ENCODE measurements around the gene PRICKLE4. TPM values are rescaled to one million over a fixed set of nuclear protein-coding genes. Genes with fewer than 3 reads are reported as not detected.

PRICKLE4 gene
- total RNA-seq, 2 experiments from 2014 or later = not detected

DNA sequence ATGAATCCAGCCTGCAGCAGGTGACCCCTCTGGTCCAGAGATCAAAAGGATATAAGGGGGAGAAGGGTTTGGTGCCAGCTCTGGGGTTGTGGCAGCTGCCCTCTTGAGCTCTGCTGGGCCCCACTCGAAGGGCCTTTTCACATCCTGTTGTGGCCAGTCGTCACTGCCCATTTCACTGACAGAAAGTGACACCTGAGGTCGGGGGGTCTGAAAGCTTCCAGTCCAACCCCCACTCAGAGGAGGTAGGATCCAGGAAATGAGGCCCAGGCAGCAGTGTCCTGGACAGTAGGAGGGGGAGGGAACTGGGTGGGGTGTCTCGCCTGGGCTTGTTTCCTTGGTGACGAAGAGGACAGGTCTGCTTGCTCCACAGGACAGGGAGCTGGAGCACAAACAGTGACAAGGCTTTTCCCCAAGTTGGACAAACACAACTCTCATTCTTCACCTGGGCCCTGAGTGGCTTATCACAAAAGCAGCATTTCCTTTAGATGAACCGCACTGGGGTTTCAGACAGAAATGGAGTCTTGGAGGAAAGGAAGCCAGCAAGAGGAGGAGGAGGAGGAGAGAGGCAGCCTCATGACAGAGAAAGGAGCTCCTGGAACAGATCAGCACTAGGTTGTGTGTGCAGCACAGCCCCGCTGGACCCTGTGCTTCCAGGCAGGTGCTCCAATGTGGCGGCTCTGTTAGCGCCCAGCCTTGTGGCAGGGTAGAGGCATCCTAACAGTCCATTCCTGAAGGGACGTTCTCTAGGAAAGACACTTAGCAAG lies 11.9 kb upstream of the PRICKLE4 start:
- Mint-ChIP-seq H3K4me3 (no peak overlapping the region), H3K4me1 (peaks cover 12% of the 10 kb centered on the region), H3K27ac (no peak overlapping the region), H3K9me3 (no peaks in the 10 kb centered on the region), H3K36me3 (ENCODE audit: low read depth) (peaks cover 9% of the 10 kb centered on the region), H3K27me3 (no peaks in the 10 kb centered on the region)
- ChIA-PET CTCF (interaction anchor here (1.0 kb wide), 1 partner anchor 85 kb away, joined by 3 read pairs; no protein-coding TSS in a partner anchor), POLR2A (no interaction called here)
- DNase-seq = no peak

DNA sequence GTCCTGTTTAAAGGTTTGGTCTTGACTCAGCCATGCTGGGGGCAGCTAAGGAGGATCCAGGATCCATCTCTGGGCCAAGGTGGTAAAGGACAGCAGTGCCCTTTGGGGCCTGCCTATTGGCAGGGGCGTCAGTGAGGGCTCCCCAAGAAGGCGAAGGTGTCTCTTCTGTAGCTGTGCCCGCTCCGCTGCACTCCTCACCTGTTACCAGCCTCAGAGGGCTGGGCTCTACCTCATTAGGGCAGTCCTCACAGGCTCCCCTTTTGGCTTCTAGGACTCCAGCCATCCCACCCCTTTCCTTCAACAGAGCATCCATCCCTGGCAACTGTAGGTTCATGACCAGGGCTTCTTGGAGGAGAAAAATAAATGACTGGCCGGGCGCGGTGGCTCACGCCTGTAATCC lies 11.2 kb upstream of the PRICKLE4 start:
- Mint-ChIP-seq H3K27ac (no peak overlapping the region), H3K4me1 (peaks cover 12% of the 10 kb centered on the region), H3K27me3 (no peaks in the 10 kb centered on the region), H3K36me3 (ENCODE audit: low read depth) (peaks cover 9% of the 10 kb centered on the region), H3K9me3 (no peaks in the 10 kb centered on the region), H3K4me3 (no peak overlapping the region)
- DNase-seq = no peak
- ChIA-PET POLR2A (no interaction called here), CTCF (no interaction called here)

DNA sequence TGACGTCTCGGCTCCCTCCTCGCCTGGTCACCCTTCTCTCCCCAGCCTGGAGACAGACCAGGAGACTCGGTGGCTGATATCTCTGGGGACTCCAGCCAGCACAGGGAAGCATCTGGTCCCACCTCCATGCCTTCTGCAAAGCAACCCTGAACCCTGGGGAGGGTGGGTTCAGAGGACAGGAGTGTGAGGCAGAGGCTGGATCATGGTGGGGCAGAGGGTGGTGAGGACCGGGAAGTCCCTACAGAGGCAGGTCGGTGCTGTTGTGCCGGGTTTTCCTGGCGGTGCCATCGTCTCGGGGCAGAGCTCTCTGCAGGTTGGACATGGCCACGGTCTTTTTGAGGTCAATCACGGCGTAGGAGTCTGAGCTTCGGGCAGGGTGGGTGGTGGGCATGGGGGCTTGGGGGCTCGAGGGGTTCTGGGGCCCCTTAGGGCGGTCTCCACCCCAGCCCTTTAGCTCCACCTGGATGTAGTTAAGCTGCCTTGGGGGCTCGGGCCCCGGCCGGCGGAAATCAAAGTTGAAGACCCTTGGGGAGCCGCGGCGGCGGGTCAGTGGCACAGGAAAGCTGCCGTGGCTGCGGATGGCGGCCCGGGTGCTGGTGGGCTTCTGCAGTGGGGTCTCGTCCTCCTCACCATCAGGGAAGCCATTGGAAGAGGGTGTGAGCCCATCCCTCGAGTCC lies 10.1 kb upstream of the PRICKLE4 start:
- Mint-ChIP-seq H3K9me3 (no peaks in the 10 kb centered on the region), H3K27ac (no peak overlapping the region), H3K4me1 (peaks cover 12% of the 10 kb centered on the region), H3K36me3 (ENCODE audit: low read depth) (peaks cover 16% of the 10 kb centered on the region), H3K27me3 (no peaks in the 10 kb centered on the region), H3K4me3 (no peak overlapping the region)
- ChIA-PET CTCF (no interaction called here), POLR2A (no interaction called here)
- no peak for DNase-seq

DNA sequence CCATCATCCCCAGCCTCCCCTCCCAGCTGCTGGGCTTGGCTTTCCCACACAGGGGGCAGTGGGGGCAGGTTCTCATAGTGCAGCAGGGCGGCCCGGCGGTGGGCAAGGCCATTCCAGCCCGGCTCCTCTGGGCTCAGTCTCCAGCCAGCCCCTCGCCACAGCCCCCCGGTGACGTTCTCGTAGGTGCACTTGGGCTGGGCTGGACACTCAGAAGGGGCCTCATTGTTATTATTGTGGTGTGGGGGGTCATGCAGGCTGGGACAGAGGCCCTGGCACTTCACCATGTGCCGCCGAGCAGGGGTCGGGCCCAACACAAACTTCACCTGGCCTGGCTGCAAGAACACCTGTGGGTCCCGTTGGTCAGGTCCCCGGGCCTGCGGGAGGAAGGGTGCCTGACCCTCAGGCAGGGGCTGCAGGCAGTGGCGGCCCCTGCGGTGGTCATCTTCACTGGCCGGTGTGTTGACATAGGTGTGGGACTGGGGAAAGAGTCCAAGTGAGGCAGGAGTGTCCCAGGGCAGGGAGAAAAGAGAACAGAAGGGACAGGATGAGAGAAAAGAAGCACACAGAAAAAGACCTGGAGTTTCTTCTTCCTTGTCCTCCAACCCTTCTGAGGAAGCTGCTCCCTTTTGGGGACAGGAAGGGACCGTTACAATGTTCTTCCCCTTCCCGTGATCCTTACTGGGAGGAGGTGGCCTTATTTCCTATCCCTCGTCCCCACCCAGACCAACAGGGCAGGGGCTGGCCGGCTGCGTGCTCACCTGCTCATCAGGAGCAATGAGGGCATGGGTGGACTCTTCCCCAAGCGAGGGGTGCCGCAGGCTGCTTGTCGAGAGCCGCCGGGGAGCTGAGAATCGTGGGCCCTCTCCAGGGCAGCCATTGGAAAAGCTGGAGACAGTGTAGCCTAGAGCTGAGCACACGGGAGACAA lies 9.3 kb upstream of the PRICKLE4 start:
- Mint-ChIP-seq H3K4me1 (peaks cover 12% of the 10 kb centered on the region), H3K27ac (no peak overlapping the region), H3K9me3 (no peaks in the 10 kb centered on the region), H3K36me3 (ENCODE audit: low read depth) (peaks cover 16% of the 10 kb centered on the region), H3K4me3 (no peak overlapping the region), H3K27me3 (no peaks in the 10 kb centered on the region)
- no peak for DNase-seq
- POLR2A ChIA-PET = no interaction called here
- CTCF ChIA-PET = interaction anchor here (0.8 kb wide), 1 partner anchor 9 kb away, joined by 3 read pairs; no protein-coding TSS in a partner anchor

DNA sequence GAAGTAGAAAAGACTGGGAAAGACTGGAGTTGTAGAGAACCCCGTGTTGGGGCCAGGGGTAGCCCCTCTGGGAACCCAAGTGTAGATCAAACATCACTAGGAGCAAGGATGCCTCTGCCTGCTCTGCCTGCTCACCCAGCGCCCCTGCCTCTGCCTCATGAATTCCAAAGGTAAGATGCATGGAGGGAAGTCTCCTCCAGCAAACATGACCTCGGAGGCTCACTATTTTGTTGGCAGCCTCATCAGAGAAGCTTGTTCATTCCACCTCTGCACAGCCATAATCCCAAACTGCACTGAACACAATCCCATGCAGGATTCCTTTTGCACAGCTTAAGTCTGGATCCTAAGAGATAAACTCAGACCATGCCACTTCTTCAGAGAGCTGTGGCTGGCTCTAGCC lies 5.7 kb upstream of the PRICKLE4 start:
- Mint-ChIP-seq H3K36me3 (ENCODE audit: low read depth) (peaks cover 16% of the 10 kb centered on the region), H3K4me3 (no peak overlapping the region), H3K4me1 (peaks cover 11% of the 10 kb centered on the region), H3K9me3 (no peaks in the 10 kb centered on the region), H3K27me3 (no peaks in the 10 kb centered on the region), H3K27ac (no peak overlapping the region)
- no peak for DNase-seq
- CTCF ChIA-PET = interaction anchor here (0.8 to 1.2 kb wide), 2 partner anchors 11 to 69 kb away, joined by 3 read pairs; no protein-coding TSS in a partner anchor
- POLR2A ChIA-PET = no interaction called here

DNA sequence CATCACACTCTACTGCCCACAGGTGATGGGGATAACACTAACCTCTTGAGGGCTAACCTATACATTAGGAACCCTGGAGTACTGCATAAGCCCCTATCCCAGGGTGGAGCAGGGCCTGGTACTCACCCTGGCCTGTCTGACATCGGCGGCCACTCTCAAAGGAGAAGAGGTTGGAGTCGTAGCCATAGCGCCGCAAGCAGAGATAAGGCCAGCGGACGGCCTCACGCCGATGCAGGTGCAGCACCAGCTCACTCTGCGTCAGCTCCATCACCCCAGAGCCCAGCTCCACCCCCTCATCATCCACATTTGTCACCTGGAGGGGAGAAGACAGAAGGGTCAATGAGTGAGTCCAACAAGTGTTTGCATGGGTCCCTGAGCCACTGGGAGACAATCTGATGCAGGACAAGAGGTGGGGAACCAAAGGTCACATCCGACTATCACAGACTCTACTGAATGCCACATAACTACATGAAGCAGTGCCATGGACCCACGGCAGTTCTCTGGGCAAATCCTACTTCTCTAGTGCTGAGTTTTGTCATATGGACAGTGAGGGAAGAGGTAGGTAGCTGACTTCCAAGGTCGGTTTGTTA lies 5.2 kb upstream of the PRICKLE4 start:
- ChIA-PET POLR2A (interaction anchor here (0.7 kb wide), 1 partner anchor 12 kb away, joined by 3 read pairs; the partner anchor contains the start of gene TOMM6), CTCF (interaction anchor here (0.6 to 1.3 kb wide), 4 partner anchors 8 to 186 kb away, joined by 3 to 4 read pairs (median 4); no protein-coding TSS in a partner anchor)
- no peak overlapping the region for H3K27ac Mint-ChIP-seq
- H3K4me3 Mint-ChIP-seq = no peak overlapping the region
- H3K9me3 Mint-ChIP-seq = no peaks in the 10 kb centered on the region
- peaks cover 16% of the 10 kb centered on the region for H3K36me3 Mint-ChIP-seq (ENCODE audit: low read depth)
- peaks cover 14% of the 10 kb centered on the region for H3K4me1 Mint-ChIP-seq
- no peak for DNase-seq
- H3K27me3 Mint-ChIP-seq = no peaks in the 10 kb centered on the region

DNA sequence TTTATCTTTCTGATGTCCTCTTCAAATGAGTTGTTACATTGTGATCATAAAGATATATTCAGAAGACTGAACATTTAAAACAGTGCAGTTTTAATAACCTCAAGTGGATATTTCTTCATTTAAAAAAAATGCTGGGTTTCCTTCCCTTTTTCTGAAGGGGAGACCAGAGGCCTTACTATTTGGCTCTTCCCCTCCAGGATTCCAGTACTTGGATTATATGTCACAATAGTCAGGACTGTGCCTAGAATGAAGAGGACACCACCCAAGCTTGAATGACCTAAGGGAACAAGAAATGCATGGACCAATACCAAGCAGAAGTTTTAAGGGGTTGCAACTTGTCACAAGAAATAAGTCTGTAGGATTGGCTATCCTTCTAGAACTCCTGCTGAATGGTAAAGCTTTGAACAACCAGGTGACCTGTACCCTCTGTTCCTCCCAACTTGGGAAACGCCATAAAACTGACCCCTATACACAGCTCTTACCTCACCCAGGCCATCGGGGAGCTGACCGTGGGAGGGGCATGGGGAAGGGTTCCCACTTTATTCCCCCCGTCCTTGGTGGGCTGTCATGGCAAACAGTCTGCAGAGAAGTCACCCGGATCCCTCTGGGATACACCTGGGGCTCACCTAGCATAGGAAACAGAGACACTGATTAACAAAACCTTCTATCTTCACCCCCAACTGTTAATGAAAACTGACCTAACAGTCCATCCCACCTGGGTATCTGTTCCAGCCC lies 2.9 kb upstream of the PRICKLE4 start:
- H3K36me3 Mint-ChIP-seq (ENCODE audit: low read depth) = peaks cover 7% of the 10 kb centered on the region
- CTCF ChIA-PET = interaction anchor here (0.7 to 3.1 kb wide), 8 partner anchors 9 to 327 kb away, joined by 3 to 27 read pairs (median 4); partner anchors contain the start of gene TOMM6
- H3K27me3 Mint-ChIP-seq = peaks cover 9% of the 10 kb centered on the region
- POLR2A ChIA-PET = interaction anchor here (1.4 kb wide), 2 partner anchors 9 to 266 kb away, joined by 4 to 7 read pairs; partner anchors contain the start of gene TOMM6
- H3K27ac Mint-ChIP-seq = peak overlapping the region; percentile 55
- DNase-seq = no peak
- H3K4me3 Mint-ChIP-seq = peak overlapping the region; percentile 87
- no peaks in the 10 kb centered on the region for H3K9me3 Mint-ChIP-seq
- peaks cover 23% of the 10 kb centered on the region for H3K4me1 Mint-ChIP-seq

DNA sequence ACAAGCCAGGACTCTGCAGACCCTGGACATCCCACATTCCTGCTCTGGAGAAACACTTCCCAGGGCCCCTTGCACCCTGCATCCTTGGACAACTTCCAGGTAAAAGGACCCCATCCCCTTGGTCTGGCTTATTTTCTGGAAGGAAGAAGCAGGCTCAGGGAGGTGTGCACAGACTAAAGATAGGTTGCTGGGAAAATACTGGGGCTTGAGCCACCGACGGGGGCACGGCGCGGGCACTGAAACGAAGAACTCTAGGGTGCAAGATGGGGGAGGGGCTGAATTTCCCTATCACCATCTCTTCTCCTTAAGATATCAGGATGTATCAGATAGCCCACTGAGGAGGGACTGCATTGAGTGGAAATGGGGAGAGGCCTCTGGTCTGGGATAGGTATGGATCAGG lies 1.7 kb upstream of the PRICKLE4 start:
- Mint-ChIP-seq H3K36me3 (ENCODE audit: low read depth) (peaks cover 7% of the 10 kb centered on the region), H3K4me3 (peak overlapping the region; percentile 87), H3K9me3 (no peaks in the 10 kb centered on the region), H3K27me3 (peaks cover 15% of the 10 kb centered on the region), H3K4me1 (peaks cover 23% of the 10 kb centered on the region), H3K27ac (peak overlapping the region; percentile 73)
- DNase-seq = no peak
- CTCF ChIA-PET = interaction anchor here (1.1 to 3.1 kb wide), 5 partner anchors 8 to 326 kb away, joined by 3 to 27 read pairs (median 5); partner anchors contain the start of gene TOMM6
- POLR2A ChIA-PET = interaction anchor here (1.4 kb wide), 1 partner anchor 8 kb away, joined by 7 read pairs; the partner anchor contains the start of gene TOMM6

DNA sequence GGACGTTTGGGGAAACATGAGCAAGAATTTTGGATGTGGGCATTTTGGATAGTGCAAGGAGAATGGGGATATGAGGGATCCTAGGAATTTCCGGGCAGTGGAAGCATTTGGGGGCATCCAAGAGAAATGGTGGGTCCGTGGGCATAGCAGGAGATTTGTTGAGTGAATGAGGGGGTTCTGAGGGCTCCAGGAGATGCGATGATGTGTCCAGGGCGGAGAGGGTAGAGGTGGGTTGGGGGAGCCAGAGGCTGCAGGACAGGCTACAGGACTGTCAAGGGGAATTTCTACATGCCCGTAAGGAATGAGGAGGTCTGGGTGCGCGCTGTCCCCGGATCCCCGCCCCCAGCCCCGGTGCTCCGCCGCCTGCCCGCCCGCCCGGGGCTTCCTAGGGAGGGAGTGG lies 1.2 kb upstream of the PRICKLE4 start:
- H3K4me3 Mint-ChIP-seq = peak overlapping the region; percentile 87
- no peak for DNase-seq
- ChIA-PET POLR2A (interaction anchor here (1.0 kb wide), 1 partner anchor 269 kb away, joined by 6 read pairs; no protein-coding TSS in a partner anchor), CTCF (interaction anchor here (0.5 to 13.2 kb wide), 9 partner anchors 18 to 962 kb away, joined by 3 to 266 read pairs (median 3); partner anchors contain the start of genes BYSL, MED20, TAF8 and TFEB)
- peaks cover 7% of the 10 kb centered on the region for H3K36me3 Mint-ChIP-seq (ENCODE audit: low read depth)
- peaks cover 15% of the 10 kb centered on the region for H3K27me3 Mint-ChIP-seq
- H3K9me3 Mint-ChIP-seq = no peaks in the 10 kb centered on the region
- H3K27ac Mint-ChIP-seq = peak overlapping the region; percentile 73
- peaks cover 23% of the 10 kb centered on the region for H3K4me1 Mint-ChIP-seq

DNA sequence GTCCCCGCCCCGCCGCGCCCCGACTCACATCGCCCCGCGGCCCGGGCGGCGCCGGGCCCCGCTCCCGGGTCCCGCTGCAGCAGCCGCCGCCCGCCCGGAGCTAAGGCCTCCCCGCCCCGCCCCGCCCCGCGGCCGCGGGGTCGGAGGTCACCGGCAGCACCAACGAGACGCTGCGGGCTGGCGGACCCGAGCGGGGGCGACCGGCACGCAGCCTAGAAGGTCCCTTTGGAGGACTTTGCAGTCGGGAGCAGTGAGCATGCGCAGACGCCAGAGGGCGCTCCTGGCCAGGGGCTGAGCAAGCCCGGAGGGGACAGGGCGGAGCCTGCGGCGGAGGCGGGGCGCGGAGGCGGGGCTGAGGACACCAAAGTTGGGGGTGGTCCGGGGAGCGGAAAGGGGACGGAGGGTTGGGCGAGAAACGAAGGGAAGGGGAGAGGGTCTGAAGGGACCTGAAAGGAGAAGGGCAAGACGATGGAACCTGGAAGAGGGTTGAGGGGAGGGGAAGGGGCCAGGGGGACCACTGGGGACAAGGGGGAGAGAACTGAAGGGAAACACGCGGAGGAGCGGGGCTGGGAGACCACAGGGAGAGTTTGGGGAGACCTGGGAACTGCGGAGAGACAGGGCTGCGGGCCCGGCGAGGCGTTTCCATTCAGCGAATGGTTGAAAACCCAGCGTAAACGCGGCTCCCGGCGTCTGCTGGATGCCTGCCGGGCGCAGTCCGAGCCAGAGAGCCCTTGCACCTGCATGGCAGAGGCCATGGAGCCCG lies 613 bp upstream of the PRICKLE4 start, which contains the start of gene FRS3:
Gene FRS3, minus strand, starts transcription at position 113 of the 763 bp plus-strand sequence. CDS start 2,913 bp downstream, outside the sequence.
- Mint-ChIP-seq H3K27me3 (peaks cover 15% of the 10 kb centered on the region), H3K27ac (peak within 1 kb of the TSS; percentile 73)

DNA sequence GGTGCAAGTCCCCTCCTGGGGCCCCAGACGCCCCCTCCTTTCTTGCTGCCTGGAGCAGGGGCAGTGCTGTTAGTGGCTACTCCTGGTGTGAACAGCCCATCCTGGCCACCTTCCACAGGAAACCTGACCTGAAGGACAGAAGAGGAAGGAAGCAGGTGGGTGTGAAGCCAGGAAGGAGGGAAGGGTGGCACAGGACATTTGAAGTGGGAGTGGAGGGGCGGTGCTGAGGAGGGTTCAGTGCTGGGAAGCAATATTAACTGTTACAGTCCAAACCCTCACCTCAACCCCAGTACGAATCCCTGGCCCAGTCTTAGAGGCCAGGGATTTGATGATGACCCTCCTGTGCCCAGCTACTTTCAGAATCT lies 766 bp downstream of the PRICKLE4 start:
- ChIA-PET POLR2A (interaction anchor here (1.3 kb wide), 1 partner anchor 161 kb away, joined by 3 read pairs; no protein-coding TSS in a partner anchor), CTCF (interaction anchor here (1.0 to 13.2 kb wide), 5 partner anchors 16 to 287 kb away, joined by 3 to 266 read pairs (median 3); partner anchors contain the start of genes BYSL, MED20 and TAF8)
- Mint-ChIP-seq H3K9me3 (no peaks in the 10 kb centered on the region), H3K36me3 (ENCODE audit: low read depth) (no peaks in the 10 kb centered on the region), H3K27me3 (peaks cover 15% of the 10 kb centered on the region), H3K4me1 (peaks cover 29% of the 10 kb centered on the region), H3K4me3 (peak overlapping the region; percentile 54), H3K27ac (no peak overlapping the region)
- DNase-seq = no peak

More for the DNA sequence above, 613 bp upstream of the PRICKLE4 start, which contains the start of gene FRS3:
- DNase-seq = peak; percentile 99
- peaks cover 23% of the 10 kb centered on the region for H3K4me1 Mint-ChIP-seq
- POLR2A ChIA-PET = interaction anchor here (1.0 kb wide), 1 partner anchor 269 kb away, joined by 6 read pairs; no protein-coding TSS in a partner anchor
- no peaks in the 10 kb centered on the region for H3K9me3 Mint-ChIP-seq
- peaks cover 3% of the 10 kb centered on the region for H3K36me3 Mint-ChIP-seq (ENCODE audit: low read depth)
- CTCF ChIA-PET = interaction anchor here (0.5 to 13.2 kb wide), 11 partner anchors 17 to 961 kb away, joined by 3 to 266 read pairs (median 3); partner anchors contain the start of genes BYSL, MED20, TAF8 and TFEB
- H3K4me3 Mint-ChIP-seq = peak within 1 kb of the TSS; percentile 87
